ENCODE results near the gene RIN1.
A peak's percentile ranks its signal among the peaks of the same experiment; 100 is the strongest.
"Not testable (repeated sequence)": the region's sequence is repeated elsewhere in the genome, so short reads cannot be mapped to it uniquely, and the experiment has no call there.

Gene RIN1

GRCh38 chr11:66334605-66335442 lies 1.4 kb downstream of the RIN1 start:
- DNase-seq: no peak

- DNase-seq: no peak
Measured at GRCh38 chr11:66333896-66334604, 2.2 kb downstream of the RIN1 start.

- no peak for DNase-seq
Measured at GRCh38 chr11:66333220-66333877, 2.9 kb downstream of the RIN1 start.

GRCh38 chr11:66332371-66333219 lies 3.6 kb downstream of the RIN1 start:
- no peak for DNase-seq

GRCh38 chr11:66331542-66332370 lies 4.5 kb downstream of the RIN1 start:
- no peak for DNase-seq

- no peak for DNase-seq
Measured at GRCh38 chr11:66330931-66331330, 5.3 kb downstream of the RIN1 start.

GRCh38 chr11:66329165-66329673 lies 7.0 kb downstream of the RIN1 start:
- DNase-seq: no peak

GRCh38 chr11:66328302-66329144 lies 7.7 kb downstream of the RIN1 start:
- DNase-seq: peak; percentile 84

- no peak for DNase-seq
Measured at GRCh38 chr11:66328031-66328301, 8.3 kb downstream of the RIN1 start.

GRCh38 chr11:66327171-66328030 lies 8.8 kb downstream of the RIN1 start:
- DNase-seq: no peak

- no peak for DNase-seq
Measured at GRCh38 chr11:66326261-66327111, 9.7 kb downstream of the RIN1 start.

GRCh38 chr11:66325263-66325671 lies 11.0 kb downstream of the RIN1 start:
- DNase-seq: no peak

- no peak for DNase-seq
Measured at GRCh38 chr11:66324664-66325063, 11.6 kb downstream of the RIN1 start.

- no peak for DNase-seq
Measured at GRCh38 chr11:66323684-66324083, 12.6 kb downstream of the RIN1 start.

- DNase-seq: no peak
Measured at GRCh38 chr11:66322732-66323427, 13.4 kb downstream of the RIN1 start.

- no peak for DNase-seq
Measured at GRCh38 chr11:66321606-66322005, 14.6 kb downstream of the RIN1 start.

- not testable (repeated sequence) for DNase-seq
Measured at GRCh38 chr11:66320748-66321147, 15.5 kb downstream of the RIN1 start.

GRCh38 chr11:66320289-66320688 lies 15.9 kb downstream of the RIN1 start:
- not testable (repeated sequence) for DNase-seq

All from SHP77 (cell line).